HG03196 (cell line): ENCODE measurements around the gene KCNS1.
"Not testable (repeated sequence)": the region's sequence is repeated elsewhere in the genome, so short reads cannot be mapped to it uniquely, and the experiment has no call there.

ENCODE experiments used
- ATAC-seq: cut with Tn5 transposase; IDR thresholded peaks from one replicate; pipeline ENCODE4 v1.9.1; 2021; ENCODE audit not compliant: unreplicated experiment

The KCNS1 gene, protein sequence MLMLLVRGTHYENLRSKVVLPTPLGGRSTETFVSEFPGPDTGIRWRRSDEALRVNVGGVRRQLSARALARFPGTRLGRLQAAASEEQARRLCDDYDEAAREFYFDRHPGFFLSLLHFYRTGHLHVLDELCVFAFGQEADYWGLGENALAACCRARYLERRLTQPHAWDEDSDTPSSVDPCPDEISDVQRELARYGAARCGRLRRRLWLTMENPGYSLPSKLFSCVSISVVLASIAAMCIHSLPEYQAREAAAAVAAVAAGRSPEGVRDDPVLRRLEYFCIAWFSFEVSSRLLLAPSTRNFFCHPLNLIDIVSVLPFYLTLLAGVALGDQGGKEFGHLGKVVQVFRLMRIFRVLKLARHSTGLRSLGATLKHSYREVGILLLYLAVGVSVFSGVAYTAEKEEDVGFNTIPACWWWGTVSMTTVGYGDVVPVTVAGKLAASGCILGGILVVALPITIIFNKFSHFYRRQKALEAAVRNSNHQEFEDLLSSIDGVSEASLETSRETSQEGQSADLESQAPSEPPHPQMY

GRCh38 chr20:45100563-45101245 is at the start of gene KCNS1:
Gene KCNS1, minus strand, starts transcription at chr20:45101127. Its CDS starts 1,891 bp downstream, at chr20:45099236.
- ATAC-seq = no peak

GRCh38 chr20:45149062-45149461 is 48.1 kb upstream of the KCNS1 start:
- no peak for ATAC-seq

- no peak for ATAC-seq
Measured at GRCh38 chr20:45140836-45141235, 39.9 kb upstream of the KCNS1 start.

DNA sequence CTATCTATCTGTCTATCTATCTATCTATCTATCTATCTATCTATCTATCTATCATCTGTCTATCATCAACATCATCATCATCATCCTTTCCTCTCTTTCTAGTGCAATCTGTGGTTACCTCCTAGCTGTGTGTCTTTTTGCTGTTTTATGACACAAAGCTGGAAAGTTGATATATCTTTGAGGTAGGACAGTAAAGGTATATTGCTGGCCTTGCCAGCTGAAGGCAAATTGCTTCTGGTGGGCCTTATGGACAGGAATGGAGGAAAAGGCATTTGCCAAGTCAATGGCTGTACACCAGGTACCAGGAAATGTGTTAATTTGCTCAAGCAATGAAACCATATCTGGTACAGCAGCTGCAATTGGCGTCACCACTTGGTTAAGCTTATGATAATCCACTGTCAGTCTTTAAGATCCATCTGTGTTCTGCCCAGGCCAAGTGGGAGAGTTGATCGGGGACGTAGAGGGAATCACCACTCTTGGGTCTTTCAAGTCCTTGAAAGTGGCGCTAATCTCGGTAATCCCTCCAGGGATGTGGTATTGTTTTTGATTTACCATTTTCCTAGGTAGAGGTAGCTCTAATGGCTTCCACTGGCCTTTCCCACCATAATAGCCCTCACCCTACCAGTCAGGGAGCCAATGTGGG is 38.9 kb upstream of the KCNS1 start:
- ATAC-seq = not testable (repeated sequence)

DNA sequence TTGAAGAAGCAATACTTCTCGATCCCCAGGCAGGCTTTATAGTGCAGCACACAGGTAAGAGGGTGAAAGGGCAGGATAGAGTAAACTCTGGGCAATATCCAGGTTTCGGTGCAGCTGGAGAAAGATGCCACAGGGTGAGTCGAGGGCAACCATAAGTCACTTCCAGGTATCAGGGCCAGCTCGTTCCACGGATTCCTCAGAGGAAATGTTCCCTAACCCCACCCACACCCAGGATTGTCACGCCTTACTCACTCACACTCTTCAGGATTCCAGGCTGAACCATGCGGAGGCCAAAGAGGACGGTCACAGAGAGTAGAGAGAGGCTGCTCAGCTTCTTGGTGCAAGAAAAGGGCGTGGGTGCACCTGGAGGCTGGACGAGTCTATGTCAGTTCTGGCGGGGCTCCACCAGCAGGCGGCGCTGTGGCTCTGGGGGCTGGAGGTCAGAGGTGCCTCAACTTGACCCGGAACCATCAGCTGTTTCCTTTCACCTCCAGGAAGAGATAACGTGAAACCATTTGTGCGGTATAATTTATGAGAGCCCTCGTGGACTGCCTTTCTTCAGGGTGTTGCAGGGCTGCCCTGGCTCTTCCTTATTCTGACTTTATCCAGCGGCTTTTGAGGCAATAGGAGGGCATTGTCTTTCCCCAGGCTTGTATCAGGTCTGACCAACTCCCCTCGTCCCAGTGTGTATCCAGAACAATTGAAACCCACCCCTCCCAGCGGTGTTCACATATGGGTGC is 37.8 kb upstream of the KCNS1 start:
- ATAC-seq = no peak

DNA sequence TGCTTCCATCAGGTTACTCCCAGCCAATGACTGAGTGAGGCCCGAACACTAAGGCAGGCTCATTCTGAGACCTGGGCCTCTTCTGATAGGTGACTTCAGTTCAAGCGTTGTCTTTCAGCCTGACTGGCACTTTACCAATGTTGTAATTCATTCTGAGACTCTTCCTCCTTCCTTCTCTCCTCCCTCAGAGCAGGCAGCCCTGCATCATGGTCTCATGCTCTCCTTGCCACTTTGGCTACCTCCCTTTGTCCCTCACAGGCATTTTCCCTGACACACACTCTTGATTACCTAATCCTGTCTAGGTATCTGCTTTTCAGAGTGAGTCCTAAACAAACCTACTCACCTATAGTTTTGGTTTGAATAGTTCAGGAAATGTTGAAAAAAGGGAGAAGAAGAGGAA is 36.0 kb upstream of the KCNS1 start:
- no peak for ATAC-seq

DNA sequence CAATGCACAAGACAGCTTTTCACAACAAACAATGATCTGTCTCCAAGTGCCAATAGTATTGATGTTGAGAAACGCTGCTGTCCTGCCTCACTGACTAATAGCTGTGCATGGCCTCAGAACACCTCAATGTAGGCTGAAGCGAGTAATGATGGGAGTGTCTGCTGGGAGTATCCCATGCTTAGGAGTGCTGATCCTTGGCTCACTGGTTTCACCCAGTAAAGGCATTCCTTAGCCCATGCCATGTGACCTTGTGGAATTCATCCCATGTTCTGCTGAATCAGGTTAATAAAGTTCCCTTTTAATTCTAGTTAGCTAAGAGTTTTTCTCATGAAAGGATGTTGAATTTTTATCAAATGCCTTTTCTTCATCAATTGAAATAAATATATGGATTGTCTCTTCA is 27.2 kb upstream of the KCNS1 start:
- no peak for ATAC-seq

GRCh38 chr20:45124365-45124764 is 23.4 kb upstream of the KCNS1 start, which contains the start of gene WFDC12:
Gene WFDC12, minus strand, starts transcription at chr20:45124465. Its CDS starts 18 bp downstream, at chr20:45124447.
- no peak for ATAC-seq

GRCh38 chr20:45121388-45121787 is 20.5 kb upstream of the KCNS1 start:
- ATAC-seq = no peak

DNA sequence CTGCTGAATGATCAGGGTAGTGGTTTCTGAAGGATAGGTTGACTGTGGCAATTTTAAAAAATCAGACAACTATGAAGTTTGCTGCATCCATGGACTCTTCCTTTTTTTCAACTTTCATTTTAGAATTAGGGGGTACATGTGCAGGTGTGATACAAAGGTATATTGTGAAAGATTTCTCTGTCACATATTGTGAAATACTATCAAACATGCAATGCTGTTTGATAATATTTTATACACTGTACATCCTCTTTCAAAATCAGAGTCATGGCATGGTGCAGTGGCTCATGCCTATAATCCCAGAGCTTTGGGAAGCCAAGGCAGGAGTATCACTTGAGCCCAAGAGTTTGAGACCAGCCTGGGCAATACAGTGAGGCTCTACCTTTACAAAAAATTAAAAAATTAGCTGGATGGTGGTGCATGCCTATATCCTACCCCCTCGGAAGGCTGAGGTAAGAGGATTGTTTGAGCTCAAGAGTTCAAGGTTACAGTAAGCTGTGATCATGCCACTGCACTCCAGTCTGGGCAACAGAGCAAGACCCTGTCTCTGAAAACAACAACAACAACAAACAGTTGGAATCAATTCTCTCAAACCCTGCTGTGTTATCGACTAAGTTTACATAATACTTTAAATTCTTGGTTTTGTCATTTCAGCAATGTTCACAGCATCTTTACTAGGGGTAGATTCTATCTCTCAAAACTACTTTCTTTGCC is 18.8 kb upstream of the KCNS1 start:
- no peak for ATAC-seq

- no peak for ATAC-seq
Measured at GRCh38 chr20:45118028-45118427, 17.1 kb upstream of the KCNS1 start.

GRCh38 chr20:45117581-45117980 is 16.7 kb upstream of the KCNS1 start:
- no peak for ATAC-seq

GRCh38 chr20:45115829-45116228 is 14.9 kb upstream of the KCNS1 start:
- ATAC-seq = no peak

DNA sequence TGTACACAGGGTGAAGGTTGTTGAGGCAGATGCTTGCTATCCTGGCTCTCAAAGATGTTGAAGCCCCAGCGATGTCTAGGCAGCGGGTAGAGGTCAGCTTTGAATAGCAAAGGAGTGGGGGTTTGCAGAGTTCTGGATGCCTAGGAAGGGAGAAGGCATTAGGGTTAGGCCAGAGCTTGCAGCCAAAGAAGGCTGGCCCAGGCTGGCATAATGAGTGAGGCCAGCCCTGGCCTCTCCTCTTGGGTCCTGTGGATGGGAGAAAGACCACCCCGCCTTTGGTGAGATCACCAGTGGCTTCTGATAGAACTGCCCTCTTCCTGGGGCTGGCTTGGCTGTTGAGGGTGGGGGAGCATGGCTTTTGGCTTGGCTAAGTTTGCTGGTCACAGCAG is 14.5 kb upstream of the KCNS1 start:
- no peak for ATAC-seq

- ATAC-seq = no peak
Measured at GRCh38 chr20:45114465-45115385, 13.8 kb upstream of the KCNS1 start, which contains the start of gene WFDC5. Gene WFDC5, minus strand, starts transcription at chr20:45115174. Its CDS starts 91 bp downstream, at chr20:45115083.

- ATAC-seq = no peak
Measured at GRCh38 chr20:45113865-45114264, 12.9 kb upstream of the KCNS1 start.

DNA sequence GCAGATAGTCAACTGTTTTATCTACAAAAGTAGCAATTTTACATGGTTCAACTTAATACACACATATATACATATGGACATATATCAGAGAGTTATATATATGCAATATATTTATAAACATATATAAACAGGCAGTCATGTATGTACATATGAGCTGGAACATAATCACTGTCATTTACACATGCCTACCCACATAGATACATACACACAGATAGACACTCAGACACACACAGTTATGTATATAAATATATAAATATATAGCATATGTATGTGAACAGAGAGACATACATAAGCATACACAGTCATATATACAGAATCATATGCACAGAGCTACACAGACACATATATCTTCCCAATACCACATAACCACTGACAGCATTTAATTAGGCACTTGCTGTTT is 11.8 kb upstream of the KCNS1 start:
- ATAC-seq = no peak

GRCh38 chr20:45111799-45112471 is 11.0 kb upstream of the KCNS1 start:
- no peak for ATAC-seq

DNA sequence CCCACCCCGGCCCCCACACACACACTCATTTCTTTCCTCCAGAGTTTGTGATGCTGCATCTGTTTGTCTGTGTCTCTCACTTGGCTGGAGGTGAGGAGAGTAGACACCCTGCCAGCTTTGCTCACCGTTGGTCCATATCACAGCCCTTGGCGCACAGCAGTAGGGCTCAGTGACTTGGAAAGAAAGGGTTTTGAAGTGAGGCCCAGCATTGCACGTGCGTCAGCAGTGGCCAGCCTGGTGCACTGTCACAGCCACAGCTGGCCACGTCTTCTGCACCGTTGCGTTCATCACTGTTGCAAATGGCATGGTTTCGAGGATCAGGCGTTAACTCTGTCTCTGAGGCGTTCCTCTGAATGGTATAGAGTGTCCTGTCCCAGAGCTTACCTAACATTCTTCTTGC is 10.4 kb upstream of the KCNS1 start:
- ATAC-seq = no peak
